T47D (cell line): Measurements from ENCODE around the gene AMBP.
A peak's percentile ranks its signal among the peaks of the same experiment; 100 is the strongest.

Experiments used
- DNase-seq, 2 experiments: peaks; one replicate each; pipeline versions ENCODE4 v3.0.0 to v3.0.0-alpha.2; 2011 to 2012; ENCODE audit warnings: low read depth in 1 of 2, low spot score in 1 of 2
- JUND ChIP-seq: IDR thresholded peaks from 2 replicates; pipeline ENCODE4 v1.6.1; 2012; ENCODE audit warnings: low read depth
- in situ Hi-C: cut with HindIII; loops from 2 replicates; pipeline ENCODE4 v1.10.0; 2016; ENCODE audit warnings: low sequenced_read_pairs, low pct_unique_long_range_greater_than_20kb

The AMBP gene

DNA sequence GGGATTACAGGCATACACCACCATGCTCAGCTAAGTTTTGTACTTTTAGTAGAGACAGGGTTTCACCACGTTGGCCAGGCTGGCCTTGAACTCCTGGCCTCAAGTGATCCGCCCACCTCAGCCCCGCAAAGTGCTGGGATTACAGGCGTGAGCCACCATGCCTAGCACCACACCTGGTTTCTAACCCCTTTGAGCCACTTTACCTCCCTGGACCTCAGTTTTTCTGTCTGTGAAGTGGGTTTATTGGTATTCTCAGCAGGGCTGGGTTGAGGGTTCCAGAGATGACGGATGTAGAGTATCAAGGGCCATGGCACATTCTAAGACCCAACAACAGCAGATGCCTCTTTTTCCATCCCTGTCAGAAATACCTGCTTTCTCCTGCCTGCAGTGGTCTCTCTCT lies 38.6 kb downstream of the AMBP start:
- TF ChIP-seq JUND = no peak
- DNase-seq = no peak
- in situ Hi-C loops = no loop called here

- in situ Hi-C loops = no loop called here
- TF ChIP-seq JUND = no peak
- DNase-seq = no peak
Observed at GRCh38 chr9:114038724-114039313, 39.3 kb downstream of the AMBP start.

GRCh38 chr9:114037961-114038723 lies 40.0 kb downstream of the AMBP start:
- in situ Hi-C loops = no loop called here
- no peak for TF ChIP-seq JUND
- DNase-seq = no peak

- no peak for TF ChIP-seq JUND
- no peak for DNase-seq
- in situ Hi-C loops = no loop called here
Observed at GRCh38 chr9:114037249-114037648, 40.9 kb downstream of the AMBP start.

- in situ Hi-C loops = no loop called here
- no peak for TF ChIP-seq JUND
- peak in 1 of 2 experiments; percentile 24 for DNase-seq
Observed at GRCh38 chr9:114035845-114036801, 42.0 kb downstream of the AMBP start.

DNA sequence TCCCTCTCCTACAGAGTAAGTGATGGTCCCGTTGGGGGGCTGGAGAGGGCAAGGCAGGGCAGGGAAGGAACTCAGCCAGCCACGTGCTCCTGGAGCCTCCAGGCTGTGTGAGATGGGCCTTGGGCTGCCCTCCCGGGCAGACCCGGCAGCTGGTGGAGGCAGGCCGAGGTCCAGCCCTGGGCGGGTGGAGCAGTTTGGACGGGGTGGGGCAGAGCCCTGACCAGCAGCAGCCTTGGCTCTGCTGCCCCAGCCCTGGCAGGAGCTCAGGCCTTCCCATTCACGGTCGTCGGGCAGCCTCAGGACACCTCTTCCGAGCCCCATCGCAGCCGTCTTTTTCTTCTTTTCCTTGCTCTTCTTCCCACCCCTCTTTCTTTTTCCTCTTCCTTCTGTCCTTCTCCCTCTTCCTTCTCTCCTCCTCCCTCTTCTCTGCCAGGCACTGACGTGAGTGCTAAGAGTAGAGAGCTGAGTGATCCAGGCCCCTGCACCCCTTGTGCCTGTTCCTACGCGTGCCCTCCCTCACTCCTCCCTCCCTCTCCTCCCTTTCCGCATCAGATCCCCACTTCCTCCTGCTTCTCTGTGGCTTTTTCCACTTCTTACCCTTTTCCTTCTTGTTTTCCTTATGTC lies 42.8 kb downstream of the AMBP start:
- in situ Hi-C loops = no loop called here

GRCh38 chr9:114034661-114035062 lies 43.4 kb downstream of the AMBP start:
- TF ChIP-seq JUND = no peak
- no peak for DNase-seq
- in situ Hi-C loops = no loop called here

More for the DNA sequence above, 42.8 kb downstream of the AMBP start:
- no peak for DNase-seq
- TF ChIP-seq JUND = no peak

DNA sequence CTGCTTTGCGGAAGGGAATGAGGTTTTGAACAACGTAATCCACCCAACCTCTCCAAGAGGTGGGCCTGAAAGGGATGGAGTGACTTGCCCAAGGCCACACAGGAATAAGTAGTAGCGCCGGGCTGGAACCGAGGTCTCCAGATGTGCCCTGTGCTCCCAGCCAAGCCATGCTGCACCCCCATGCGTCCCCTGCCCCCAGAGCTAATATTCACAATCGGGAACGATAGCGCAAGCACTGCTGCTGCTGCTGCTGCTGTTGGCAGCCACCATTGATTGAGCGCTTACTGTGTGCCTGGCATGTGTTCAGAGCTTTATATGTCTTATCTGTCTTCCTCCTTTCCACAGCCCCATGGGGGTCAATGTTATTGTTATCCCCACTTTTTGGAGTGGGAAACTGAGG lies 43.9 kb downstream of the AMBP start:
- no peak for DNase-seq
- no peak for TF ChIP-seq JUND
- in situ Hi-C loops = no loop called here

DNA sequence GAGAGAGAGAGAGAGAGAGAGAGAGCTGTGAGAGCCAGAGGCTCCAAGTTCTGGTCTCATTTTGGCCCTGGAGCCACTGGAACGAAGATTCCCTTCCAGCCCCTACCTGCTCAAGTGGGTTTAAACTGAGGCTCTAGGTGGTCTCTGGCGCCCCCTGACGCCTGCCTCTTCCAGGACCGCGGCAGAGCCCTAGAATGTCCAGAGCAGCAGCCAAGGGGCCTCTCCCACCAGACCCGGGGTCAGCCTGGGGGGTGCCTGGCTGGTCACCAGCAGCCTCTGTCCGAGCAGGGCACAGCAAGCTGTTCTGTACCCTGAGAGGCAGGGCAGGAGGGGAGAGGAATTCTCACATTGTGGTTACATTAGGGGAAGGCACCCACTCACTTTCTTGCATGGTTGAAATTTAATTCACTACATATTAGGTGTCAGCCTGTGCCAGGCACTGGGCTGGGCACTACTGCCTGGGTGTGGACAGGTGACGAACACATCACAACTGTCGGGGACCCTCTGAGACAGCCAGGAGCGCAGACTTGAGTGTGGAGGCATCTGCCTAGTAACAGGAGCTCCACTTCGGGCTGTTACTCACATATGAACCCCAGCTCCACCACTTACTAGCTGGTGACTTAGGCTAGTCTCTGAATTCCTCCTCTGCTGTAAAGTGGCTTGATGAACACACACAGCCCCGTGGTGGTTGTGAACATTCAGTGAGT lies 44.5 kb downstream of the AMBP start:
- TF ChIP-seq JUND = no peak
- in situ Hi-C loops = no loop called here
- peak; percentile 53 to 54 for DNase-seq

DNA sequence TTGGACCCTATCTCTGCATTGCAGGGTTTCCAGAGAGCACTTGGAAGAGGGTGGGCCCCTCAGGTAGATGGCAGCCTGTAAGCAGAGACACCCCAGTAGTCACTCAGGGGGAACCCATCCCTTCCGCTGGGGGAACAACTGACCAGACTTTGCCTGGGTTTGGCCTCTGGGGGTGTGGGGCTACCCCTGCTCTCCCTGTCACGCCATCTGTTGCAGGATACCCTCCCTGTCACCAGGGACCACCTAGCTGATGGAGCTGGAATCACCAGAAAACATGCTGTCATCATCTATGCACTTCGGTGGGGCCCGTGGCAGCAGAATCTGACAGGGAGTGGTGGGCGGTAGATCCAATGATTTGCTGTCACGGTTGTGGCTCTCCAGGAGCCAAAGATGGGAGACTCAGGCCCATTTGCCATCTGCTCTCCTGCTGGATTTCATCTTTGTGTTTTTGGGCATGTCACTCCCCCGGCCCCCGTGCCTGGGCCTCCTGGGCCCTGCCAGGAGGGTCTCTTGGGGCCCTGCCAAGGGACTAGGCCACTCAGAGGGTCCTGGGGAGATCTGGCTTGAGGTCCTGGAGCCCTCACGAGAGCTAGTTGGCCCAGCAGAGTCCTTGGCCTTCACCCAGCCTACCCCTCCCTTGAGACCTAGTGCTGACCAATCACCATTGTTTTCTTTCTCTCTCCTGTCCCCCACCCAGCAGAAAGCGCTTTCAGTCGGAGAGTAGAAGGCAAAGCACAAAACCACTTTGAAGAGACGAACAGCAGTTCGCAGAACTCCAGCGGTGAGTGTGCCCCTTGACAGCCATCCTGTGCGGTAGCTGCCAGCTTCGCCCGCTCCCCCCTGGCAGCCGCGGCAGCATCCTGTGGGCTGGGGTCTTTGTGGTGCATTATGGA lies 45.9 kb downstream of the AMBP start:
- DNase-seq = no peak
- no peak for TF ChIP-seq JUND
- in situ Hi-C loops = no loop called here

GRCh38 chr9:114031037-114031630 lies 47.0 kb downstream of the AMBP start:
- no peak for TF ChIP-seq JUND
- DNase-seq = no peak
- in situ Hi-C loops = no loop called here
